Esophagus squamous epithelium (tissue), 5 donors: Measurements from ENCODE around the gene RASA2. TPM values are rescaled to one million over a fixed set of nuclear protein-coding genes. Genes with fewer than 3 reads are reported as not detected.

Experiments used
- DNase-seq: peaks from one replicate; lab custom pipeline; 2025; lab: John Stamatoyannopoulos, UW
- H3K27ac ChIP-seq, 4 donors: fragments of 200-600 bp; sonication (generic); one replicate each; pipeline ENCODE4 v1.5.1; 2016 to 2019; ENCODE audit warnings: mild to moderate bottlenecking in 1 of 4
- H3K27me3 ChIP-seq, 4 donors: fragments of 200-600 bp; sonication (generic); 1 replicate in 3 of 4; 2 replicates in 1 of 4; pipeline versions ENCODE4 v1.5.1 to v1.6.0; 2017 to 2021; ENCODE audit warnings: antibody characterized with exemption in 1 of 4
- H3K36me3 ChIP-seq, 3 donors: fragments of 200-600 bp; sonication (generic); one replicate each; pipeline ENCODE4 v1.5.1; 2016 to 2019
- H3K4me1 ChIP-seq, 3 donors: fragments of 200-600 bp; sonication (generic); one replicate each; pipeline ENCODE4 v1.5.1; 2017 to 2019
- H3K4me3 ChIP-seq, 4 donors: fragments of 200-600 bp; sonication (generic); 1 replicate in 3 of 4; 2 replicates in 1 of 4; pipeline ENCODE4 v1.5.1; 2016 to 2019; ENCODE audit warnings: mild to moderate bottlenecking in 2 of 4, moderate library complexity in 1 of 4
- H3K9me3 ChIP-seq, 3 donors: fragments of 200-600 bp; sonication (generic); one replicate each; pipeline ENCODE4 v1.5.1; 2016 to 2019
- POLR2A ChIP-seq, 4 donors: fragments of 450-650 bp; IDR thresholded peaks; one replicate each; pipeline ENCODE4 v1.6.1; 2017; ENCODE audit warnings: antibody characterized with exemption in 4 of 4, mild to moderate bottlenecking in 4 of 4, moderate library complexity in 3 of 4
- WGBS, 2 donors: methylation state at CpG; one replicate each; pipeline ENCODE4 v1.1.5; 2018; 5-methylcytosine and 5-hydroxymethylcytosine counted together
- intact Hi-C: fragments of 100-400 bp; cut with DNase I; formaldehyde crosslinking; loops from one replicate; pipeline ENCODE4 v1.15.0; 2022
- total RNA-seq, 4 donors: library from RNA; depleted of rRNA; stranded (reverse); fragments of >200 nt; gene quantifications; one replicate each; pipeline ENCODE4 v1.1.0, GENCODE V29; 2016
- TF ChIP-seq, protein P1 (sequence below), 6 experiments: fragments of 450-650 bp in 4 of 6; fragments of 200-600 bp in 2 of 6; sonication (generic) in 2 of 6; IDR thresholded peaks; one replicate each; pipeline ENCODE4 v1.5.1; 2016 to 2019; ENCODE audit warnings: antibody characterized with exemption in 6 of 6, mild to moderate bottlenecking in 4 of 6, moderate library complexity in 4 of 6
- donor health status: DM: yes; HTN: yes; CAD: no.

RASA2 gene
- total RNA-seq, 4 donors from 2014 or later: 12.6 to 24.6 (median 19.4) TPM

- Histone ChIP-seq H3K9me3 (no peaks in the 10 kb centered on the region), H3K4me3 (no peak overlapping the region), H3K27me3 (no peaks in the 10 kb centered on the region), H3K4me1 (peaks cover 0 to 21% (median 0%) of the 10 kb centered on the region in 3 donors), H3K27ac (peak overlapping the region in 1 of 4 donors; percentile 59), H3K36me3 (peaks cover 0 to 6% (median 0%) of the 10 kb centered on the region in 3 donors)
- intact Hi-C loops: no loop called here
- no peak for DNase-seq
- TF ChIP-seq, protein P1, sequence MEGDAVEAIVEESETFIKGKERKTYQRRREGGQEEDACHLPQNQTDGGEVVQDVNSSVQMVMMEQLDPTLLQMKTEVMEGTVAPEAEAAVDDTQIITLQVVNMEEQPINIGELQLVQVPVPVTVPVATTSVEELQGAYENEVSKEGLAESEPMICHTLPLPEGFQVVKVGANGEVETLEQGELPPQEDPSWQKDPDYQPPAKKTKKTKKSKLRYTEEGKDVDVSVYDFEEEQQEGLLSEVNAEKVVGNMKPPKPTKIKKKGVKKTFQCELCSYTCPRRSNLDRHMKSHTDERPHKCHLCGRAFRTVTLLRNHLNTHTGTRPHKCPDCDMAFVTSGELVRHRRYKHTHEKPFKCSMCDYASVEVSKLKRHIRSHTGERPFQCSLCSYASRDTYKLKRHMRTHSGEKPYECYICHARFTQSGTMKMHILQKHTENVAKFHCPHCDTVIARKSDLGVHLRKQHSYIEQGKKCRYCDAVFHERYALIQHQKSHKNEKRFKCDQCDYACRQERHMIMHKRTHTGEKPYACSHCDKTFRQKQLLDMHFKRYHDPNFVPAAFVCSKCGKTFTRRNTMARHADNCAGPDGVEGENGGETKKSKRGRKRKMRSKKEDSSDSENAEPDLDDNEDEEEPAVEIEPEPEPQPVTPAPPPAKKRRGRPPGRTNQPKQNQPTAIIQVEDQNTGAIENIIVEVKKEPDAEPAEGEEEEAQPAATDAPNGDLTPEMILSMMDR (IDR thresholded peaks at IDR 0.05): no peak
- TF ChIP-seq POLR2A (IDR thresholded peaks at IDR 0.05): no peak
These were observed 13.1 kb downstream of the RASA2 start for GRCh38 chr3:141499965-141500364.

DNA sequence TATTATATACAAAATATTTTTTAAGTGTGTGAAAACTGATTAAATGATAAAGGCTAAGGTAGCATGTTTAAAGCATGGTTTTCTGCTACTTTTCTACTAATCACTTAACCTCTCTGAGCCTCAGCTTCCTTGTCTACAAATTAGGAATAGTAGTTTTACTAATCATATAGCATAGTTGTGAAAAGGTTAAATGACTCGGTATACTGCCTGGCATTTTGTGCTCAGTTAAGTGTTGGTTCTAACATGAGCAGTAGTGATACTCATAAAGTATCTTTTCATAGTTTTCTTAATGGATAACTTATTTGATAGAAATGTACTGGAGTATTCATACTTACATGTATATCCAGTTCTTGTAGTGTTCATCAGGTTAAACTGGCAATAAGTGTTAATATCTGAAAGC lies 13.6 kb downstream of the RASA2 start:
- peaks cover 0 to 6% (median 0%) of the 10 kb centered on the region in 3 donors for H3K36me3 ChIP-seq
- no peak overlapping the region for H3K27ac ChIP-seq
- 79 to 86% methylated on average over 1 of the region's 1 CpG for WGBS, 2 donors
- no peaks in the 10 kb centered on the region for H3K27me3 ChIP-seq
- H3K4me1 ChIP-seq: peaks cover 0 to 21% (median 0%) of the 10 kb centered on the region in 3 donors
- intact Hi-C loops: no loop called here
- DNase-seq: no peak
- no peak for TF ChIP-seq POLR2A (IDR thresholded peaks at IDR 0.05)
- TF ChIP-seq, protein P1 (IDR thresholded peaks at IDR 0.05): no peak
- H3K9me3 ChIP-seq: no peaks in the 10 kb centered on the region
- H3K4me3 ChIP-seq: no peak overlapping the region

DNA sequence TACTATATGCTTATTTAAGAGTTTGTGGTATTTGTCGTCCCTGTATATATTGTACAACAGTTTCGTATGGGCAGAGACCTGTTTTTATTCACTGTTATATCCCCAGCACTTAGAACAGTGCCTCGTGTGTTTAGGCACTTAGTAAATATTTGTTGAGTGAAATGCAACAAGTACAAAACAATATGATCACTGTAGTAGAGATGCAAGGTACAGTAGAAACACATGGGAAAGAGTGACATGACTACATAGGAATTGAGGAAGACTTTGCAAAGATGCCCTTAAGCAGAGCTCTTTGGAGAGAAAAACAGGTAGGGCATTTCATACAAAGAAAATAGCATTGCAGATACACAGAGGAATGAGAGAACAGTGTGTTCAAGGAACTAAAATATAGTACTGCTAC lies 18.3 kb downstream of the RASA2 start:
- TF ChIP-seq, protein P1 (IDR thresholded peaks at IDR 0.05): no peak
- TF ChIP-seq POLR2A (IDR thresholded peaks at IDR 0.05): no peak
- DNase-seq: no peak
- H3K9me3 ChIP-seq: no peaks in the 10 kb centered on the region
- WGBS, 2 donors: 75 to 93% methylated on average over 3 of the region's 3 CpGs
- no peak overlapping the region for H3K27ac ChIP-seq
- H3K27me3 ChIP-seq: no peaks in the 10 kb centered on the region
- peaks cover 0 to 6% (median 0%) of the 10 kb centered on the region in 3 donors for H3K36me3 ChIP-seq
- H3K4me1 ChIP-seq: peaks cover 0 to under 1% (median 0%) of the 10 kb centered on the region in 3 donors
- no peak overlapping the region for H3K4me3 ChIP-seq
- intact Hi-C loops: no loop called here

GRCh38 chr3:141506071-141506470 lies 19.2 kb downstream of the RASA2 start:
- Histone ChIP-seq H3K4me3 (no peak overlapping the region), H3K27me3 (no peaks in the 10 kb centered on the region), H3K9me3 (no peaks in the 10 kb centered on the region), H3K36me3 (peaks cover 0 to 6% (median 0%) of the 10 kb centered on the region in 3 donors), H3K4me1 (no peaks in the 10 kb centered on the region), H3K27ac (no peak overlapping the region)
- intact Hi-C loops: no loop called here
- TF ChIP-seq, protein P1 (IDR thresholded peaks at IDR 0.05): no peak
- TF ChIP-seq POLR2A (IDR thresholded peaks at IDR 0.05): no peak
- WGBS, 2 donors: 84 to 88% methylated on average over 3 of the region's 3 CpGs
- DNase-seq: no peak

- Histone ChIP-seq H3K9me3 (no peaks in the 10 kb centered on the region), H3K27ac (no peak overlapping the region), H3K27me3 (no peaks in the 10 kb centered on the region), H3K4me1 (no peaks in the 10 kb centered on the region), H3K4me3 (no peak overlapping the region), H3K36me3 (peaks cover 0 to 13% (median 0%) of the 10 kb centered on the region in 3 donors)
- DNase-seq: no peak
- WGBS, 2 donors: 77 to 90% methylated on average over 3 of the region's 3 CpGs
- intact Hi-C loops: no loop called here
- TF ChIP-seq, protein P1 (IDR thresholded peaks at IDR 0.05): no peak
- TF ChIP-seq POLR2A (IDR thresholded peaks at IDR 0.05): no peak
These were observed 20.7 kb downstream of the RASA2 start for GRCh38 chr3:141507392-141508066.
